BE2C (cell line): ENCODE data around the gene CCR5.

Experiments used
- DNase-seq: peaks from one replicate; pipeline ENCODE4 v3.0.0-alpha.2; 2020
- H3K27me3 ChIP-seq: fragments of 250-450 bp; sonication (Bioruptor Pico); 2 replicates; pipeline ENCODE4 v1.5.1; 2020; ENCODE audit warnings: mild to moderate bottlenecking
- H3K36me3 ChIP-seq: fragments of 250-450 bp; sonication (Bioruptor Pico); 2 replicates; pipeline ENCODE4 v1.5.1; 2020; ENCODE audit warnings: mild to moderate bottlenecking
- H3K4me1 ChIP-seq: fragments of 250-450 bp; sonication (Bioruptor Pico); 2 replicates; pipeline ENCODE4 v1.5.1; 2020
- H3K4me3 ChIP-seq: 2 replicates; pipeline ENCODE4 v1.5.1; 2011; ENCODE audit warnings: low read depth, low read length
- H3K9me3 ChIP-seq: fragments of 250-450 bp; sonication (Bioruptor Pico); 2 replicates; pipeline ENCODE4 v1.5.1; 2020
- TF ChIP-seq, protein P1 (sequence below): IDR thresholded peaks from 2 replicates; pipeline ENCODE4 v1.5.1; 2012; ENCODE audit warnings: mild to moderate bottlenecking, low read depth, low read length

The CCR5 gene

DNA sequence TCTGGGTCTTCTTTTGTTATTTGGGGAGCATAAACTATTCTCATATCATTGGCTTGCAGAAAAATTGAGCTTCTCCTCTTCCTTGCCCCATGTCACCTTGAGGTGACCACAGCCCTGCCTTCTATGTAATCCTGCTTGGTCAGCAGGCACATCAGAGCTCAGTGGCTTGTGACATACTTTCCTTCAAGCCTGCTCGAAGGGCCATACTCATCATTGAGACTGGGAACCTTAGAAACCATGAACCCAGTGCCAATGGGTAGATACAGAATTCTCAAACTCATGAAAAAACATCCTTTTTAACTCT lies 20.5 kb upstream of the CCR5 start:
- no peak for DNase-seq
- Histone ChIP-seq H3K4me1 (no peaks in the 10 kb centered on the region), H3K36me3 (no peaks in the 10 kb centered on the region), H3K27me3 (no peaks in the 10 kb centered on the region), H3K4me3 (no peak overlapping the region), H3K9me3 (no peaks in the 10 kb centered on the region)
- TF ChIP-seq, protein P1, sequence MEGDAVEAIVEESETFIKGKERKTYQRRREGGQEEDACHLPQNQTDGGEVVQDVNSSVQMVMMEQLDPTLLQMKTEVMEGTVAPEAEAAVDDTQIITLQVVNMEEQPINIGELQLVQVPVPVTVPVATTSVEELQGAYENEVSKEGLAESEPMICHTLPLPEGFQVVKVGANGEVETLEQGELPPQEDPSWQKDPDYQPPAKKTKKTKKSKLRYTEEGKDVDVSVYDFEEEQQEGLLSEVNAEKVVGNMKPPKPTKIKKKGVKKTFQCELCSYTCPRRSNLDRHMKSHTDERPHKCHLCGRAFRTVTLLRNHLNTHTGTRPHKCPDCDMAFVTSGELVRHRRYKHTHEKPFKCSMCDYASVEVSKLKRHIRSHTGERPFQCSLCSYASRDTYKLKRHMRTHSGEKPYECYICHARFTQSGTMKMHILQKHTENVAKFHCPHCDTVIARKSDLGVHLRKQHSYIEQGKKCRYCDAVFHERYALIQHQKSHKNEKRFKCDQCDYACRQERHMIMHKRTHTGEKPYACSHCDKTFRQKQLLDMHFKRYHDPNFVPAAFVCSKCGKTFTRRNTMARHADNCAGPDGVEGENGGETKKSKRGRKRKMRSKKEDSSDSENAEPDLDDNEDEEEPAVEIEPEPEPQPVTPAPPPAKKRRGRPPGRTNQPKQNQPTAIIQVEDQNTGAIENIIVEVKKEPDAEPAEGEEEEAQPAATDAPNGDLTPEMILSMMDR = no peak

DNA sequence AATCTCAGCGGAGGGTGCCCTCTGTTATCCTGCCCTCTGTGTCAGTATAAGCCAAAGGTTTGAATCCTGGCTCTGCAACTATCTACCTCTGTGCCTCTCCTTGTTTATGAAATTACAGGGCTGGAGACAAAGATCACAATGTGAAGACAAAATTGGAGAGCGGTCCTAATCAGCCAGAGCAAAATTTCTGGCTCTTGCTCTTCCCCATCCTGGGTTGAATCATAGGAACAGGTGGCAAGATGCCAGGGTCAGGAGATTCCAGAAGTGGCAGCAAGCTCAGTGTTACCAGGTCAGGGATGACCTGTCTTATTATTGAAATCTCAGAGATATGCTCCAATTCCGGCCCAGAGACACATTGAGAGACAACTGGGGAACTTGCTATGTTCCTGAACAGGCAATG lies 19.1 kb upstream of the CCR5 start:
- Histone ChIP-seq H3K27me3 (no peaks in the 10 kb centered on the region), H3K9me3 (no peaks in the 10 kb centered on the region), H3K36me3 (no peaks in the 10 kb centered on the region), H3K4me3 (no peak overlapping the region), H3K4me1 (no peaks in the 10 kb centered on the region)
- TF ChIP-seq, protein P1 = no peak
- no peak for DNase-seq

DNA sequence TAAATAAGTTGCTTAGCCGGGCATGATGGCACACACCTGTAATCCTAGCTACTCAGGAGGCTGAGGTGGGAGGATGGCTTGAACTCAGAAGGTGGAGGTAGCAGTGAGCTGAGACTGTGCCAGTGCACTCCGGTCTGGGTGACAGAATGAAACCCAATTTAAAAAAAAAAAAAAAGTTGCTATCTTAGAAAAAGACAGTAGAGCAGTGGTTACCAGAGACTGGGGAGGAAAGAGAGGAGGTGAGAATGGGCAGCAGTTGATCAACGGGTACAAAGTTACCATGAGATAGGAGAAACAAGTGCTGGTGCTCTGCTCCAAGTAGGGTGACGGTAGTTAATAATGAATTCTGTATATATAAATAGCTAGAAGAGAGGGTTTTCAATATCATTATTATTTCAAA lies 17.7 kb upstream of the CCR5 start:
- Histone ChIP-seq H3K27me3 (no peaks in the 10 kb centered on the region), H3K4me1 (no peaks in the 10 kb centered on the region), H3K4me3 (no peak overlapping the region), H3K36me3 (no peaks in the 10 kb centered on the region), H3K9me3 (no peaks in the 10 kb centered on the region)
- DNase-seq = no peak
- TF ChIP-seq, protein P1 = no peak

DNA sequence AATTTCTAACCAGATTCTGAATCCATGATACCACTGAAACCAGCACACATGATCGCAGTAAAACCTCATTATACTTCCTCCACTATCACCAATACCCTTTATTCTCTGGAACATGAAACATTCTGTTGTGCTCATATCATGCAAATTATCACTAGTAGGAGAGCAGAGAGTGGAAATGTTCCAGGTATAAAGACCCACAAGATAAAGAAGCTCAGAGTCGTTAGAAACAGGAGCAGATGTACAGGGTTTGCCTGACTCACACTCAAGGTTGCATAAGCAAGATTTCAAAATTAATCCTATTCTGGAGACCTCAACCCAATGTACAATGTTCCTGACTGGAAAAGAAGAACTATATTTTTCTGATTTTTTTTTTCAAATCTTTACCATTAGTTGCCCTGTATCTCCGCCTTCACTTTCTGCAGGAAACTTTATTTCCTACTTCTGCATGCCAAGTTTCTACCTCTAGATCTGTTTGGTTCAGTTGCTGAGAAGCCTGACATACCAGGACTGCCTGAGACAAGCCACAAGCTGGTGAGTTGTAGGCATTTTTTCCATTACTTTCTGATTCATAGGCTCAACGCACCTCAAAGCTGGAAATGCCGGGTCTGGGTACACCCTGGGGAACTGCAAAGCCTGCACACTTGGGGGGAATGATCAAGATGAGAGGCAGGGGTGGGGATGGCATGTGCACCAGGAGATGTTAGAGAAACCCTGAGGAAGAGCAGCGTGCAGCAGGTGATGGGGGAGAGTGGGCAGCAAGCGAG lies 16.9 kb upstream of the CCR5 start, which contains the start of gene CCR2:
Gene CCR2, plus strand, starts transcription at position 465 of the 764 bp plus-strand sequence. CDS start 3,417 bp downstream, outside the sequence.
- TF ChIP-seq, protein P1 = no peak
- H3K9me3 ChIP-seq = no peaks in the 10 kb centered on the region
- H3K36me3 ChIP-seq = no peaks in the 10 kb centered on the region
- DNase-seq = no peak
- H3K4me3 ChIP-seq = no peak within 1 kb of the TSS
- H3K4me1 ChIP-seq = no peaks in the 10 kb centered on the region
- no peaks in the 10 kb centered on the region for H3K27me3 ChIP-seq

DNA sequence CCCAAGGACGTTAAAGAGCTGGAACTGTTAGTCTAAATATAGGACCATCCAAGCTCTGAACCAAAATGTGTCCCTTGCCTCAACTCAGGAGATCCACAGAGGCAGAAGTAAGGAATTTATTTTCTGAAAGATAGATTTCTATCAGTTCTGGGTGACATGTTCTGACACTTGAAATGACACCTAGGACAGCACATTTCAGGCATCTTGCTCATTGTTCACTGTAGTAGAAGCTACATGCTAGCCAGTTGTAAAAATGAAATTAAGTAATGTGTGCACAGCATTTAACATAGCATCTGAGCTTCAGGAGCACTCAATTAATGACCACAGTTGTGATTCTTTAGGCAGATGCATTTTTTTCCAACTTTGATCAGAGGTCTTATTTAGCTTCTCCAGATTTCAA lies 16.3 kb upstream of the CCR5 start:
- TF ChIP-seq, protein P1 = no peak
- Histone ChIP-seq H3K4me1 (no peaks in the 10 kb centered on the region), H3K4me3 (no peak overlapping the region), H3K27me3 (no peaks in the 10 kb centered on the region), H3K36me3 (no peaks in the 10 kb centered on the region), H3K9me3 (no peaks in the 10 kb centered on the region)
- DNase-seq = no peak

DNA sequence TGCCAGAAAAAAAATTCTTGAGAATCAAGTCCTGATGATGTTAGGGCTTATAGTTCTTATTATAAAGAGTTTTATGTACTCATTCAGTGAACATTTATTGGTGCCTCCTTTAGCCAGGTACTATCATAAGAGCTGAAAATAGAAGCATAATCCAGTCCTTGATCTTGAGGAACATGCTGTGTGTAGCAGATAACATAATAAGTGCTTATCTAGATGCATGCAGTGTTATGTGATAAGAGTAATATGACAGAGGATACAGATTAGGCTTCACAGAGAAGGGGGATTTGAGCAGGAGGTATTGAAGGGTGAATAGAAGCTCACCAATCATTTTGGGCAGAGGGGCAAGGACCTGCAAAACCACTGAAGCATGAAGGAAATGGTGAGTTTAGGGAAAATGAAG lies 15.8 kb upstream of the CCR5 start:
- no peaks in the 10 kb centered on the region for H3K27me3 ChIP-seq
- no peak overlapping the region for H3K4me3 ChIP-seq
- H3K4me1 ChIP-seq = no peaks in the 10 kb centered on the region
- H3K36me3 ChIP-seq = no peaks in the 10 kb centered on the region
- no peak for DNase-seq
- H3K9me3 ChIP-seq = no peaks in the 10 kb centered on the region
- TF ChIP-seq, protein P1 = no peak
